Right atrium auricular region (tissue), 2 donors: ENCODE measurements around the gene PRR13. TPM values are rescaled to one million over a fixed set of nuclear protein-coding genes. Genes with fewer than 3 reads are reported as not detected.

Experiments used
- DNase-seq: peaks from one replicate; pipeline ENCODE4 v3.0.0-alpha.2; 2019; ENCODE audit warnings: low spot score
- H3K27ac ChIP-seq, 2 donors: fragments of 200-600 bp; sonication (generic); 1 replicate in 1 of 2; 2 replicates in 1 of 2; pipeline ENCODE4 v1.5.1; 2016 to 2019
- H3K27me3 ChIP-seq, 2 donors: fragments of 200-600 bp; sonication (generic); one replicate each; pipeline versions ENCODE4 v1.5.1 to v1.6.0; 2017 to 2019
- H3K36me3 ChIP-seq: fragments of 200-600 bp; sonication (generic); one replicate; pipeline ENCODE4 v1.5.1; 2016
- H3K4me1 ChIP-seq, 2 donors: fragments of 200-600 bp; sonication (generic); one replicate each; pipeline versions ENCODE4 v1.5.1 to v1.6.0; 2017 to 2019
- H3K4me3 ChIP-seq, 2 donors: fragments of 200-600 bp; sonication (generic); 1 replicate in 1 of 2; 2 replicates in 1 of 2; pipeline ENCODE4 v1.5.1; 2017 to 2019; ENCODE audit warnings: mild to moderate bottlenecking in 1 of 2, moderate library complexity in 1 of 2
- H3K9me3 ChIP-seq, 2 donors: fragments of 200-600 bp; sonication (generic); one replicate each; pipeline ENCODE4 v1.5.1; 2019
- total RNA-seq, 2 donors: library from RNA; depleted of rRNA; stranded (reverse); fragments of >200 nt; gene quantifications; one replicate each; pipeline ENCODE4 v1.1.0, GENCODE V29; 2016
- TF ChIP-seq, protein P1 (sequence below), 2 donors: fragments of 200-600 bp; sonication (generic); IDR thresholded peaks; one replicate each; pipeline ENCODE4 v1.5.1; 2019; ENCODE audit warnings: antibody characterized with exemption in 2 of 2

Gene PRR13
- total RNA-seq, 2 donors from 2014 or later, result 38.8 to 60.6 TPM

DNA sequence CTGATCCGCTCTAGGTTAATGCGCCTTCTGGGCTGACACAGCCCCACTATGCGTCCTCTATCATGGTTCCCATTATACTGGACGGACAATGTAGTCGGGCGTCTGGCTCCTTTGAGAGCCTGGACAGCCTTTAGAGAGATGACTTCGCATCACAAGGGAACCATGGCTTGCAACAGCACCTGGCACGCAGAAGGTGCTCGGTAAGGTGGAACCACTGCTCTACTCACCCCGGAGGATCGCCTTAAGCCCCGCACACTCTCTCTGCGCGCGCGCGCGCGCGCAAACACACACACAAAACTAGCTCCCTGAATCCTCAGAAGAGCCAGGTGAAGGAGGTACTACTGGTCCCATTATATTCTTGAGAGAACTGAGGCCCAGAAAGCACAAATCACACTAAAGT lies 50.7 kb downstream of the PRR13 start:
- Histone ChIP-seq H3K27ac (peak overlapping the region; percentile 82 to 86), H3K36me3 (peaks cover 5% of the 10 kb centered on the region), H3K4me1 (peaks cover 0 to 24% of the 10 kb centered on the region in 2 donors), H3K4me3 (peak overlapping the region; percentile 49 to 60), H3K9me3 (no peaks in the 10 kb centered on the region), H3K27me3 (no peaks in the 10 kb centered on the region)
- TF ChIP-seq, protein P1, sequence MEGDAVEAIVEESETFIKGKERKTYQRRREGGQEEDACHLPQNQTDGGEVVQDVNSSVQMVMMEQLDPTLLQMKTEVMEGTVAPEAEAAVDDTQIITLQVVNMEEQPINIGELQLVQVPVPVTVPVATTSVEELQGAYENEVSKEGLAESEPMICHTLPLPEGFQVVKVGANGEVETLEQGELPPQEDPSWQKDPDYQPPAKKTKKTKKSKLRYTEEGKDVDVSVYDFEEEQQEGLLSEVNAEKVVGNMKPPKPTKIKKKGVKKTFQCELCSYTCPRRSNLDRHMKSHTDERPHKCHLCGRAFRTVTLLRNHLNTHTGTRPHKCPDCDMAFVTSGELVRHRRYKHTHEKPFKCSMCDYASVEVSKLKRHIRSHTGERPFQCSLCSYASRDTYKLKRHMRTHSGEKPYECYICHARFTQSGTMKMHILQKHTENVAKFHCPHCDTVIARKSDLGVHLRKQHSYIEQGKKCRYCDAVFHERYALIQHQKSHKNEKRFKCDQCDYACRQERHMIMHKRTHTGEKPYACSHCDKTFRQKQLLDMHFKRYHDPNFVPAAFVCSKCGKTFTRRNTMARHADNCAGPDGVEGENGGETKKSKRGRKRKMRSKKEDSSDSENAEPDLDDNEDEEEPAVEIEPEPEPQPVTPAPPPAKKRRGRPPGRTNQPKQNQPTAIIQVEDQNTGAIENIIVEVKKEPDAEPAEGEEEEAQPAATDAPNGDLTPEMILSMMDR (IDR thresholded peaks at IDR 0.05), result no peak
- DNase-seq, result no peak

DNA sequence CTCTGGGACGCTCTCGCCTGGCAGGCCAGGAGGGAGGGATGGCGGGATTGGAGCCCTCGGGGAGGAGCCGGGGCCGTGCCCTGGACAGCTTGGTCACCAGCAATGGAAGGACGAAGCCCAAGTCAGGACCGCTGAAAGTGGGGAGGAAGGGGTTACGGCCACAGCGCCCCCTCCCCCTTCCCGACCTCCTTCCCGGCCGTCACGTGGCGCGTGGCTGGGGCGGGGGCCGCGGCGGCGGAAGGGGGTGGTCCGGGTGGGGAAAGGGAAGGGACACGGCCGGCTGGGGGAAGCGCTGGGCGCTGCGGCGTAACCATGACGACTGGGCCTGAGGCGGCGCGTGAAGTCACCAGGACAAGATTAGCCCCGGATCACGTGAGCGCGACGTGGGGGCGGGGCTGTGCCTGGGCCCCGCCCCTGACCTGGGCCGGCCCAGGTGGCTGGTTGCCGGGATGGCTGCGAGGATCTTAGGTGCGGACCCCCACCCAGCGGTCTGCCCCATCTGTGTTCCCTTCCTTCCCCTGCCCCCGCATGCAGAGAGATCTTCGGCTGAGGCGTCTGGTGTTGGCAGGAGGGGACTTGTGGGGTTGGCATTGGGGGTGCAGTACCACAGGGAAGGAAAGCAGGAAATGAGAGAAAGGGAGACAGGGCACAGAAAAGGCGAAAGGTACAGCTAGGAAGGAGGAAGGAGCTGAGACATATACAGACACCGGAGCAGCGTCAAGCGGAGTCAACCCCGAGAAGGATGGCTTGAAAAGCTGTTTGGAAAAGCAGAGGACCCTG lies 51.5 kb downstream of the PRR13 start:
- TF ChIP-seq, protein P1 (IDR thresholded peaks at IDR 0.05), result no peak
- Histone ChIP-seq H3K36me3 (peaks cover 3% of the 10 kb centered on the region), H3K27me3 (no peaks in the 10 kb centered on the region), H3K4me1 (peaks cover 0 to 25% of the 10 kb centered on the region in 2 donors), H3K4me3 (peak overlapping the region; percentile 49 to 60), H3K9me3 (no peaks in the 10 kb centered on the region), H3K27ac (peak overlapping the region; percentile 82 to 86)
- DNase-seq, result peak; percentile 96

DNA sequence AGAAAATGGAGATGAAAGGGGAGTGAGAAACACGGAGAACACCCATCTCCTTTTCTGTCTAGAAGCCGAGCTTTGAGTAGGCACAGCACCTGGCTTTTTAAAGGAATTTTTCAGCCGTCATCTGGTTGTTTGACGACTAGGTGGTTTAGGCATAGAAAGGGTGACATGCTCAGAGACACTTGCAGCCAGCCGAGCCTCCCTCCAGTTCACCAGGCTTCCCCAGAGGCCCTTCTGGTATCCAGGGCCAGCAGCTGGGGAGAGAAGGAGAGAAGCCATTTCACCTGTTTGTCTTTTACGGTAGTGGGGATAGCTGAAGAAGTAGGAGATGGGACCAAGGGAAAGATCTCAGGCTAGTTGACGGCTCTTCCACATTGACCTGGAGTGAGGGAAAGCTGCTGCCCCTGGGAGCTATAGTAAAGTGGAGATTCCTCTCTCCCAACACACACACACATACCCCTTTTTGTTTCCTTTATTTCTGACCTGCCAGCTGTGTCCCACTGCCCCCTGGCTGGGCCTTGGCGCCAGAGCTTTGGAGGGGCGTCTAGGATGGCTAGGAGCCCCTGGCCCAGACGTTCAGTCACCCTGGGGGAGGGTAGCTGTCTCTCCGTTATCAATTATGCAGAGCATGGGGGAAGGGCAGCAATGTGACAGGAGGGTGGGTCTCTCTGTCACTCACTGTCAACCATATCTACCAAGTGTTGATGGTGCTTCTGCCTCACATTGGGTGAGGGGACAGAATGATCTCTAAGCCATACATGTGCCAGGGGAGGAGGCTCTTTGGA lies 52.3 kb downstream of the PRR13 start:
- peaks cover 0 to 32% of the 10 kb centered on the region in 2 donors for H3K4me1 ChIP-seq
- no peaks in the 10 kb centered on the region for H3K36me3 ChIP-seq

More for the DNA sequence above, 52.3 kb downstream of the PRR13 start:
- peak overlapping the region; percentile 49 to 60 for H3K4me3 ChIP-seq
- no peaks in the 10 kb centered on the region for H3K9me3 ChIP-seq
- DNase-seq, result no peak
- TF ChIP-seq, protein P1 (IDR thresholded peaks at IDR 0.05), result no peak
- peak overlapping the region; percentile 82 to 86 for H3K27ac ChIP-seq
- no peaks in the 10 kb centered on the region for H3K27me3 ChIP-seq

Other genes with a start within 250 kb of the PRR13 start
- gene ITGB7, start 234.5 kb upstream of the PRR13 start, total RNA-seq, result under 1 TPM in 1 of 2 donors, not detected in 1; 0.47 TPM
- 10 to 100 TPM; 14.8 to 15.0 TPM for gene RARG, start 209.5 kb upstream of the PRR13 start, total RNA-seq
- gene ESPL1, start 173.4 kb upstream of the PRR13 start, total RNA-seq, result under 1 TPM; 0.12 to 0.59 TPM
- 100 to 1,000 TPM; 416 to 549 TPM for gene PFDN5, start 146.2 kb upstream of the PRR13 start, total RNA-seq
- 10 to 100 TPM; 26.9 to 28.3 TPM for gene MYG1, start 142.0 kb upstream of the PRR13 start, total RNA-seq
- gene AAAS, start 120.1 kb upstream of the PRR13 start, total RNA-seq, result 10 to 100 TPM; 30.4 to 30.8 TPM
- not detected for gene SP7, start 105.4 kb upstream of the PRR13 start, total RNA-seq
- gene SP1, start 61.6 kb upstream of the PRR13 start, total RNA-seq, result 10 to 100 TPM; 21.2 to 36.6 TPM
- gene AMHR2, start 17.9 kb upstream of the PRR13 start, total RNA-seq, result under 1 TPM; 0.37 to 0.47 TPM
- 100 to 1,000 TPM; 288 to 378 TPM for gene PCBP2, start 10.4 kb downstream of the PRR13 start, total RNA-seq
- gene MAP3K12, start 57.7 kb downstream of the PRR13 start, total RNA-seq, result 1 to 10 TPM; 2.6 to 9.8 TPM
- 10 to 100 TPM; 11.1 to 18.9 TPM for gene TARBP2, start 59.5 kb downstream of the PRR13 start, total RNA-seq
- not detected for gene NPFF, start 65.8 kb downstream of the PRR13 start, total RNA-seq
- gene ATF7, start 184.6 kb downstream of the PRR13 start, total RNA-seq, result 10 to 100 TPM; 22.1 to 24.7 TPM
- gene ATP5MC2, start 234.3 kb downstream of the PRR13 start, total RNA-seq, result 100 to 1,000 TPM; 481 to 659 TPM